ENCODE measurements around the gene SHISA5.
"Not testable (repeated sequence)": the region's sequence is repeated elsewhere in the genome, so short reads cannot be mapped to it uniquely, and the experiment has no call there.

SHISA5 gene

GRCh38 chr3:48504051-48504946 lies at the start of gene SHISA5:
Gene SHISA5, minus strand, starts transcription at chr3:48504174. Its CDS starts 80 bp downstream, at chr3:48504094.
- ATAC-seq: peak; percentile 53
- DNase-seq: peak; percentile 77

- ATAC-seq: no peak
- no peak for DNase-seq
Measured at GRCh38 chr3:48553361-48553760, 49.4 kb upstream of the SHISA5 start.

GRCh38 chr3:48552111-48552951 lies 48.4 kb upstream of the SHISA5 start:
- ATAC-seq (no peak), DNase-seq (no peak)

- ATAC-seq, DNase-seq: not testable (repeated sequence)
Measured at GRCh38 chr3:48551651-48552050, 47.7 kb upstream of the SHISA5 start.

- DNase-seq (peak; percentile 88), ATAC-seq (peak; percentile 88)
Measured at GRCh38 chr3:48548729-48549705, 45.0 kb upstream of the SHISA5 start.

- ATAC-seq (no peak), DNase-seq (no peak)
Measured at GRCh38 chr3:48548126-48548525, 44.2 kb upstream of the SHISA5 start.

GRCh38 chr3:48546203-48546829 lies 42.3 kb upstream of the SHISA5 start:
- ATAC-seq (no peak), DNase-seq (no peak)

- ATAC-seq: no peak
- DNase-seq: no peak
Measured at GRCh38 chr3:48544141-48544540, 40.2 kb upstream of the SHISA5 start.

GRCh38 chr3:48543271-48543866 lies 39.4 kb upstream of the SHISA5 start:
- no peak for DNase-seq
- no peak for ATAC-seq

- DNase-seq: no peak
- no peak for ATAC-seq
Measured at GRCh38 chr3:48538451-48538850, 34.5 kb upstream of the SHISA5 start.

- DNase-seq (no peak), ATAC-seq (no peak)
Measured at GRCh38 chr3:48536785-48537184, 32.8 kb upstream of the SHISA5 start.

- DNase-seq (no peak), ATAC-seq (no peak)
Measured at GRCh38 chr3:48536116-48536515, 32.1 kb upstream of the SHISA5 start.

- ATAC-seq (no peak), DNase-seq (no peak)
Measured at GRCh38 chr3:48535578-48535977, 31.6 kb upstream of the SHISA5 start.

GRCh38 chr3:48532977-48533337 lies 29.0 kb upstream of the SHISA5 start:
- DNase-seq: no peak
- ATAC-seq: no peak

- DNase-seq: no peak
- ATAC-seq: no peak
Measured at GRCh38 chr3:48532271-48532976, 28.4 kb upstream of the SHISA5 start.

GRCh38 chr3:48530701-48531100 lies 26.7 kb upstream of the SHISA5 start:
- DNase-seq, ATAC-seq: not testable (repeated sequence)

GRCh38 chr3:48528754-48529153 lies 24.8 kb upstream of the SHISA5 start:
- ATAC-seq (no peak), DNase-seq (no peak)

- ATAC-seq (no peak), DNase-seq (no peak)
Measured at GRCh38 chr3:48528048-48528447, 24.1 kb upstream of the SHISA5 start.

GRCh38 chr3:48524970-48525369 lies 21.0 kb upstream of the SHISA5 start:
- no peak for ATAC-seq

GRCh38 chr3:48521635-48522034 lies 17.7 kb upstream of the SHISA5 start:
- no peak for DNase-seq
- no peak for ATAC-seq

More at GRCh38 chr3:48524970-48525369, 21.0 kb upstream of the SHISA5 start:
- no peak for DNase-seq
